ENCODE data around the gene PABPC3.

Gene PABPC3

DNA sequence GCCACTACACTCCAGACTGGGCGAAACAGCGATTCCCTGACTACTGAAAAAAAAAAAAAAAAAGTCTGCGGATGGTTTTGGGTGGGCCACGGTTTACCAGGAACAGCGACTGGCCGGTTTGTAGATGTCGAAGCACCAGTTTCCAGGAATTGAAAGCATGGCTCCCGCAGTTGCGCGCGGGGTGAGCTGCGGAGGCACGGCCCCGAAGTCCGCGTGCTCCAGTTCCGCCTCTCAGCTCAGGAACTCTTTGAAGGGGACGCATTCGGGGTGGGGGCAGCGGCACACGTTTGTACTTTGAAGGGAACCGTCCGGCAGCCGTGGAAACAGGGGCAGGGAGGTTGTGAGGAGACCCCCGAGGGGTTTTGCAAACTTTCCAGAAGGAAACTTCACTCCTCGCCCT, 27.1 kb upstream of the PABPC3 start:
- H3K79me2 ChIP-seq (ENCODE audit: insufficient read depth, low read length) = no peaks in the 10 kb centered on the region
- peaks cover 3% of the 10 kb centered on the region for H3K27me3 ChIP-seq (ENCODE audit: insufficient read depth, low read length, poor library complexity)
- ATAC-seq (ENCODE audit: insufficient read depth, low read depth) (no peak), DNase-seq (no peak)
- no peaks in the 10 kb centered on the region for H3K4me1 ChIP-seq (ENCODE audit: insufficient read depth, low read length)
- H3K9ac ChIP-seq (ENCODE audit: low read depth, low read length) = no peak overlapping the region
- no peak overlapping the region for H2AFZ ChIP-seq (ENCODE audit: low read depth, low read length)
- no peaks in the 10 kb centered on the region for H4K20me1 ChIP-seq (ENCODE audit: insufficient read depth, low read length)
- no peak overlapping the region for H3K4me2 ChIP-seq (ENCODE audit: insufficient read depth, low read length)
- H3K27ac ChIP-seq (ENCODE audit: low read length) = no peak overlapping the region
- H3K4me3 ChIP-seq (ENCODE audit: low read depth in 1 of 2, low read length in 2 of 2) = no peak overlapping the region
- no peaks in the 10 kb centered on the region for H3K36me3 ChIP-seq (ENCODE audit: insufficient read depth, low read length)
- no peak for TF ChIP-seq EZH2 (IDR thresholded peaks at IDR 0.05; ENCODE audit: borderline replicate concordance, low read depth, low read length, severe bottlenecking)
- TF ChIP-seq, protein P1, sequence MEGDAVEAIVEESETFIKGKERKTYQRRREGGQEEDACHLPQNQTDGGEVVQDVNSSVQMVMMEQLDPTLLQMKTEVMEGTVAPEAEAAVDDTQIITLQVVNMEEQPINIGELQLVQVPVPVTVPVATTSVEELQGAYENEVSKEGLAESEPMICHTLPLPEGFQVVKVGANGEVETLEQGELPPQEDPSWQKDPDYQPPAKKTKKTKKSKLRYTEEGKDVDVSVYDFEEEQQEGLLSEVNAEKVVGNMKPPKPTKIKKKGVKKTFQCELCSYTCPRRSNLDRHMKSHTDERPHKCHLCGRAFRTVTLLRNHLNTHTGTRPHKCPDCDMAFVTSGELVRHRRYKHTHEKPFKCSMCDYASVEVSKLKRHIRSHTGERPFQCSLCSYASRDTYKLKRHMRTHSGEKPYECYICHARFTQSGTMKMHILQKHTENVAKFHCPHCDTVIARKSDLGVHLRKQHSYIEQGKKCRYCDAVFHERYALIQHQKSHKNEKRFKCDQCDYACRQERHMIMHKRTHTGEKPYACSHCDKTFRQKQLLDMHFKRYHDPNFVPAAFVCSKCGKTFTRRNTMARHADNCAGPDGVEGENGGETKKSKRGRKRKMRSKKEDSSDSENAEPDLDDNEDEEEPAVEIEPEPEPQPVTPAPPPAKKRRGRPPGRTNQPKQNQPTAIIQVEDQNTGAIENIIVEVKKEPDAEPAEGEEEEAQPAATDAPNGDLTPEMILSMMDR (IDR thresholded peaks at IDR 0.05; ENCODE audit: borderline replicate concordance, extremely low read depth, low read length, poor library complexity, severe bottlenecking) = no peak
- no peaks in the 10 kb centered on the region for H3K9me3 ChIP-seq (ENCODE audit: insufficient read depth, low read length, severe bottlenecking)

DNA sequence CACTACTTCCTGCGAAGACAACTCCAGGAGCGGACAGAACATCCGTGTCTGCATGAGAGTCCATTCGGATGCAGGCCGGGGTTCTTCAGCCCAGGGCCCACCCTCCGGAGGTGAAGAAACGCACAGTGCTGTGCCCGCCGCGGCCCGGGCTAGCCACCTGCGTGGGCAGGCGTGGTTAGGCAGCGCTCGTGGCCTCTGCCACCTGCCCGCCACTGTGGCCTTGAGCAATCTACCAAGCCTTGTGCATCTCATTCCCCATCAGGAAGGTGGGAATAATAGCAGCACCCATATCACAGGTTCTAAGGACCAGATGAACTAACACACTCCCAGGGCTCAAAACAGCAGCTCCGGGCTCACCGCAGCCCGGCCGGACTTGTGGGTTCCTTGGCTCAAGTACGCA, 26.7 kb upstream of the PABPC3 start:
- ATAC-seq (ENCODE audit: insufficient read depth, low read depth) = no peak
- H3K4me1 ChIP-seq (ENCODE audit: insufficient read depth, low read length) = no peaks in the 10 kb centered on the region
- H3K79me2 ChIP-seq (ENCODE audit: insufficient read depth, low read length) = no peaks in the 10 kb centered on the region
- no peak for DNase-seq
- no peak for TF ChIP-seq EZH2 (IDR thresholded peaks at IDR 0.05; ENCODE audit: borderline replicate concordance, low read depth, low read length, severe bottlenecking)
- TF ChIP-seq, protein P1 (IDR thresholded peaks at IDR 0.05; ENCODE audit: borderline replicate concordance, extremely low read depth, low read length, poor library complexity, severe bottlenecking) = no peak
- H3K9me3 ChIP-seq (ENCODE audit: insufficient read depth, low read length, severe bottlenecking) = no peaks in the 10 kb centered on the region
- no peak overlapping the region for H3K27ac ChIP-seq (ENCODE audit: low read length)
- peaks cover 3% of the 10 kb centered on the region for H3K27me3 ChIP-seq (ENCODE audit: insufficient read depth, low read length, poor library complexity)
- H2AFZ ChIP-seq (ENCODE audit: low read depth, low read length) = no peak overlapping the region
- H4K20me1 ChIP-seq (ENCODE audit: insufficient read depth, low read length) = no peaks in the 10 kb centered on the region
- H3K36me3 ChIP-seq (ENCODE audit: insufficient read depth, low read length) = no peaks in the 10 kb centered on the region
- no peak overlapping the region for H3K4me3 ChIP-seq (ENCODE audit: low read depth in 1 of 2, low read length in 2 of 2)
- H3K9ac ChIP-seq (ENCODE audit: low read depth, low read length) = no peak overlapping the region
- H3K4me2 ChIP-seq (ENCODE audit: insufficient read depth, low read length) = no peak overlapping the region

DNA sequence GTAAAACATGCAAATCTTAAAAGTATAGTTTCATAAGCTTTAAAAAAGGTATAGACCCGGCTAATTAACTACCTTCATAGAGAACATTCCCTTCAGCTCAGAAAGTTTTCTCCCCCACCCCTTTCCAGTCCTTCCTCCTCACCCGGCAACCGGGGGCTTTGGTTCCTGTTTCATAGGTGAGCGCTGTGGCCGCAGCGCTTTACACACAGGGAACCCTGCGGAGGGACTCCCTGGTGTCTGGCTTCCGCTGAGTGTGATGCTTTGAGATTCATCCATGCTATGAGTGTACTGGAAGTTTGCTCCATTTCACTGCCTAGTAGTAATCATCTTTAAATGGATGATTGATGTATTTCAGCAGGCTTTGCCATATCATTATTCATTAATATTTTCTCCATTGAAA, 26.0 kb upstream of the PABPC3 start:
- Histone ChIP-seq H3K9ac (ENCODE audit: low read depth, low read length) (no peak overlapping the region), H3K4me1 (ENCODE audit: insufficient read depth, low read length) (no peaks in the 10 kb centered on the region), H3K4me2 (ENCODE audit: insufficient read depth, low read length) (no peak overlapping the region), H2AFZ (ENCODE audit: low read depth, low read length) (no peak overlapping the region), H3K9me3 (ENCODE audit: insufficient read depth, low read length, severe bottlenecking) (no peaks in the 10 kb centered on the region), H4K20me1 (ENCODE audit: insufficient read depth, low read length) (no peaks in the 10 kb centered on the region), H3K4me3 (ENCODE audit: low read depth in 1 of 2, low read length in 2 of 2) (no peak overlapping the region), H3K27me3 (ENCODE audit: insufficient read depth, low read length, poor library complexity) (peaks cover 3% of the 10 kb centered on the region), H3K79me2 (ENCODE audit: insufficient read depth, low read length) (no peaks in the 10 kb centered on the region), H3K27ac (ENCODE audit: low read length) (no peak overlapping the region), H3K36me3 (ENCODE audit: insufficient read depth, low read length) (no peaks in the 10 kb centered on the region)
- no peak for TF ChIP-seq EZH2 (IDR thresholded peaks at IDR 0.05; ENCODE audit: borderline replicate concordance, low read depth, low read length, severe bottlenecking)
- TF ChIP-seq, protein P1 (IDR thresholded peaks at IDR 0.05; ENCODE audit: borderline replicate concordance, extremely low read depth, low read length, poor library complexity, severe bottlenecking) = no peak
- DNase-seq (no peak), ATAC-seq (ENCODE audit: insufficient read depth, low read depth) (no peak)

DNA sequence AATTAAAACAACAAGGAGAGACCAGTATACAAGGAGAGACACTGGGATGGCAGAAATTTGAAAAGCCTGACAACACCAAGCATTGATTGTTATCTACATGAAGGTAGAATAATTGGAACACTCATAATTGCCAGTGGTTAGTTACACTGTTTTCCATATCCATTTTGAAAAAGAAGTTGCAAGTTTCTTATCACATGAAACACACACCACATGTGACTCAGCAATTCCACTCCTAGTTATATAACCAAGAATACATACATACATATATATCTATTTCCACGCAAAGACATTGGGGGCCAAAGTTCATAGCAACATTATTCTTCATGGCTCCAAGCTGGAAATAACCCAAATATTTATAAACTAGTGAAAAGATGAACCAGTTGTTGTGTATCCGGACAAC, 15.2 kb upstream of the PABPC3 start:
- H2AFZ ChIP-seq (ENCODE audit: low read depth, low read length) = no peak overlapping the region
- DNase-seq = no peak
- TF ChIP-seq EZH2 (IDR thresholded peaks at IDR 0.05; ENCODE audit: borderline replicate concordance, low read depth, low read length, severe bottlenecking) = no peak
- TF ChIP-seq, protein P1 (IDR thresholded peaks at IDR 0.05; ENCODE audit: borderline replicate concordance, extremely low read depth, low read length, poor library complexity, severe bottlenecking) = no peak
- no peaks in the 10 kb centered on the region for H3K36me3 ChIP-seq (ENCODE audit: insufficient read depth, low read length)
- no peaks in the 10 kb centered on the region for H3K79me2 ChIP-seq (ENCODE audit: insufficient read depth, low read length)
- ATAC-seq (ENCODE audit: insufficient read depth, low read depth) = no peak
- H3K4me3 ChIP-seq (ENCODE audit: low read depth in 1 of 2, low read length in 2 of 2) = no peak overlapping the region
- H3K4me1 ChIP-seq (ENCODE audit: insufficient read depth, low read length) = no peaks in the 10 kb centered on the region
- no peaks in the 10 kb centered on the region for H4K20me1 ChIP-seq (ENCODE audit: insufficient read depth, low read length)
- H3K4me2 ChIP-seq (ENCODE audit: insufficient read depth, low read length) = no peak overlapping the region
- H3K27me3 ChIP-seq (ENCODE audit: insufficient read depth, low read length, poor library complexity) = peaks cover 6% of the 10 kb centered on the region
- H3K9me3 ChIP-seq (ENCODE audit: insufficient read depth, low read length, severe bottlenecking) = no peaks in the 10 kb centered on the region
- no peak overlapping the region for H3K9ac ChIP-seq (ENCODE audit: low read depth, low read length)
- no peak overlapping the region for H3K27ac ChIP-seq (ENCODE audit: low read length)
